ENCODE measurements around the gene INSM1.

DNA sequence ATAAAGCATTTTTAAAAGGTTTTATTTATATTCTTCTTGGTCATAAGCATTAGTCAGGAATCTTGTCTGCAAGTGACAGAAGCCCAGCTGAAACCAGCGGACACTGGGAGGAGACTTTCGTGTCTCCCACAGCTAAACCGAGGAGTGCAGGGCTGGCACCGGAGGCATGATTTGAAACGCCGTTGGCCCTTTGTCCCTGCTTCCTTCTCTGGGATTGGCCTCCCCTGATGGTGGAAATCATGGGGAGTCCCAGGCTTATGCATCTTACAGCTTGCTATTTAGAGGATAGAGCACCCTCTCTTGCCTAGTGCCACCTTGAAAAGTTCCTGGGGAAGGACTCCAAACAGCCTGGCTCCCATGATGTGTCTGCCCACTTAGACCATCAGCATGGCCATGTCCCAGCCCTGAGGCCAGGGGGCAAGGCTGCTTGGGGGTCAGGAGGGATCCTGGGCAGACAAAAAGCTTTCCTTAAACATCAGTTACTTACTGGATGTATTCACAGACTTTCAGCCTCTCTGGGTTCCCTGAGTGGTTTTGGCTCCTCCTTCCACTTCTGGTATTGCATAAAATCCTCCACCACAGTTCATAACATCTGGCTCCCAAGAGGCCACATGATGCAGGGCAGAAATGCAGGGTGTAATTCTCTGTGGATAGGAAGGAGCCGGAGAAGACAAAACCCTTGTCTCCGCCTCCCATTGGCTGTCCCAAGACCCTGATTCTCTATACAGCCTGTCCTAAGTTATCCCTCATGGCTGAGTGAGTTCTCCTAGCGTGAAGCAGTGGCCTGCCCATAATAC lies 49.3 kb upstream of the INSM1 start:
- TF ChIP-seq, protein P1, sequence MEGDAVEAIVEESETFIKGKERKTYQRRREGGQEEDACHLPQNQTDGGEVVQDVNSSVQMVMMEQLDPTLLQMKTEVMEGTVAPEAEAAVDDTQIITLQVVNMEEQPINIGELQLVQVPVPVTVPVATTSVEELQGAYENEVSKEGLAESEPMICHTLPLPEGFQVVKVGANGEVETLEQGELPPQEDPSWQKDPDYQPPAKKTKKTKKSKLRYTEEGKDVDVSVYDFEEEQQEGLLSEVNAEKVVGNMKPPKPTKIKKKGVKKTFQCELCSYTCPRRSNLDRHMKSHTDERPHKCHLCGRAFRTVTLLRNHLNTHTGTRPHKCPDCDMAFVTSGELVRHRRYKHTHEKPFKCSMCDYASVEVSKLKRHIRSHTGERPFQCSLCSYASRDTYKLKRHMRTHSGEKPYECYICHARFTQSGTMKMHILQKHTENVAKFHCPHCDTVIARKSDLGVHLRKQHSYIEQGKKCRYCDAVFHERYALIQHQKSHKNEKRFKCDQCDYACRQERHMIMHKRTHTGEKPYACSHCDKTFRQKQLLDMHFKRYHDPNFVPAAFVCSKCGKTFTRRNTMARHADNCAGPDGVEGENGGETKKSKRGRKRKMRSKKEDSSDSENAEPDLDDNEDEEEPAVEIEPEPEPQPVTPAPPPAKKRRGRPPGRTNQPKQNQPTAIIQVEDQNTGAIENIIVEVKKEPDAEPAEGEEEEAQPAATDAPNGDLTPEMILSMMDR (IDR thresholded peaks at IDR 0.05; ENCODE audit: low read length): no peak
- no peak for TF ChIP-seq EZH2 (optimal IDR thresholded peaks at IDR 0.05; ENCODE audit: low read depth, low read length)
- no peak for TF ChIP-seq EZH2phosphoT487 (IDR thresholded peaks at IDR 0.05; ENCODE audit: low read length)

Measured in MM.1S (cell line).